H1 (cell line): Measurements from ENCODE around the gene ICE1. TPM values are rescaled to one million over a fixed set of nuclear protein-coding genes. Genes with fewer than 3 reads are reported as not detected.

Experiments
- CTCF ChIA-PET: fragments of 300-600 bp; sonication (Branson Sonifier 250); formaldehyde crosslinking; loops from one replicate; lab custom pipeline; 2021; ENCODE audit not compliant: partially characterized antibody; lab: Charles Lee
- POLR2A ChIA-PET: fragments of 300-600 bp; sonication (Branson Sonifier 250); formaldehyde crosslinking; loops from one replicate; lab custom pipeline; 2021; ENCODE audit warnings: inconsistent platforms; ENCODE audit not compliant: partially characterized antibody; lab: Charles Lee
- DNase-seq, 2 experiments: peaks; one replicate each; pipeline versions ENCODE4 v3.0.0 to v3.0.0-alpha.2; 2010 to 2022; ENCODE audit warnings: low spot score in 2 of 2, low read depth in 1 of 2, mixed read lengths in 1 of 2
- FAIRE-seq: peaks from 2 replicates; lab custom pipeline; 2011; peaks lifted over from hg19 to GRCh38; lab: Jason Lieb, UNC
- H2AFZ ChIP-seq: 2 replicates; pipeline ENCODE4 v1.8.1; 2012; ENCODE audit warnings: low read length, inconsistent platforms
- H2AK5ac ChIP-seq: 2 replicates; pipeline ENCODE4 v1.6.1; 2013; ENCODE audit warnings: low read depth, low read length
- H2BK120ac ChIP-seq: replicated peaks from 2 replicates; pipeline ENCODE3; 2013; ENCODE audit warnings: low read depth, low read length, inconsistent platforms
- H2BK12ac ChIP-seq: 2 replicates; pipeline ENCODE4 v1.6.1; 2013; ENCODE audit warnings: low read depth, low read length
- H2BK15ac ChIP-seq: 2 replicates; pipeline ENCODE4 v1.6.1; 2013; ENCODE audit warnings: low read length
- H2BK20ac ChIP-seq: 2 replicates; pipeline ENCODE4 v1.6.1; 2013; ENCODE audit warnings: low read length
- H2BK5ac ChIP-seq: 2 replicates; pipeline ENCODE4 v1.6.1; 2013; ENCODE audit warnings: low read depth, low read length
- H3K14ac ChIP-seq: 2 replicates; pipeline ENCODE4 v1.6.1; 2013; ENCODE audit warnings: inconsistent platforms; ENCODE audit not compliant: insufficient read length
- H3K18ac ChIP-seq: 2 replicates; pipeline ENCODE4 v1.6.1; 2013; ENCODE audit warnings: low read length; ENCODE audit errors: extremely low read depth
- H3K23ac ChIP-seq: 2 replicates; pipeline ENCODE4 v1.6.1; 2013; ENCODE audit warnings: inconsistent platforms; ENCODE audit not compliant: insufficient read length
- H3K23me2 ChIP-seq: 2 replicates; pipeline ENCODE4 v1.6.1; 2013; ENCODE audit warnings: low read depth, low read length
- H3K27ac ChIP-seq: 2 replicates; pipeline ENCODE4 v1.6.1; 2011; ENCODE audit warnings: low read depth, low read length, inconsistent platforms
- H3K27me3 ChIP-seq, 4 experiments: replicated peaks in 1 of 4; 1 replicate in 1 of 4; 2 replicates in 3 of 4; pipeline versions ENCODE4 v1.6.1 to v1.8.1; 2011 to 2013; ENCODE audit warnings: low read length in 3 of 4, mild to moderate bottlenecking in 3 of 4, inconsistent platforms in 2 of 4, mixed read lengths in 2 of 4, moderate library complexity in 1 of 4; ENCODE audit not compliant: control insufficient read depth in 3 of 4, insufficient read depth in 3 of 4; ENCODE audit errors: extremely low read depth in 1 of 4
- H3K36me3 ChIP-seq, 4 experiments: 2 replicates each; pipeline versions ENCODE4 v1.6.1 to v1.8.1; 2011 to 2013; ENCODE audit warnings: mild to moderate bottlenecking in 4 of 4, low read length in 3 of 4, moderate library complexity in 2 of 4, control low read depth in 1 of 4, inconsistent platforms in 1 of 4; ENCODE audit not compliant: insufficient read depth in 4 of 4, control insufficient read depth in 2 of 4
- H3K4ac ChIP-seq: replicated peaks from 2 replicates; pipeline ENCODE3; 2013; ENCODE audit warnings: low read length, low read depth, mixed read lengths, inconsistent platforms; ENCODE audit not compliant: insufficient read length
- H3K4me1 ChIP-seq, 4 experiments: replicated peaks in 1 of 4; 1 replicate in 1 of 4; 2 replicates in 3 of 4; pipeline versions ENCODE4 v1.6.1 to v1.8.1; 2011 to 2013; ENCODE audit warnings: low read length in 3 of 4, inconsistent platforms in 2 of 4, mixed read lengths in 1 of 4; ENCODE audit not compliant: insufficient read depth in 4 of 4, control insufficient read depth in 3 of 4
- H3K4me2 ChIP-seq, 2 experiments: 2 replicates each; pipeline versions ENCODE4 v1.6.1 to v1.8.1; 2011 to 2013; ENCODE audit warnings: low read depth in 2 of 2, low read length in 2 of 2, control low read depth in 1 of 2, inconsistent platforms in 1 of 2, mild to moderate bottlenecking in 1 of 2; ENCODE audit not compliant: insufficient read depth in 1 of 2
- H3K4me3 ChIP-seq, 4 experiments: fragments of 200-600, 300-600 bp in 1 of 4; sonication (generic), shearing (Covaris generic), sonication (Bioruptor Twin) in 1 of 4; 2 replicates each; pipeline versions ENCODE4 v1.5.1 to v1.8.1; 2011 to 2016; ENCODE audit warnings: low read length in 4 of 4, low read depth in 3 of 4, control low read depth in 2 of 4, inconsistent platforms in 2 of 4, mild to moderate bottlenecking in 2 of 4, mixed read lengths in 1 of 4, moderate library complexity in 1 of 4; ENCODE audit not compliant: insufficient read depth in 2 of 4; ENCODE audit errors: extremely low read depth in 1 of 4
- H3K56ac ChIP-seq: replicated peaks from 2 replicates; pipeline ENCODE3; 2013; ENCODE audit warnings: low read depth, mild to moderate bottlenecking, mixed read lengths, low read length, inconsistent platforms; ENCODE audit not compliant: insufficient read length
- H3K79me1 ChIP-seq: 2 replicates; pipeline ENCODE4 v1.6.1; 2013; ENCODE audit warnings: low read depth, low read length, control low read depth
- H3K79me2 ChIP-seq, 2 experiments: 2 replicates each; pipeline versions ENCODE4 v1.6.1 to v1.8.1; 2012 to 2013; ENCODE audit warnings: low read length in 2 of 2, mild to moderate bottlenecking in 2 of 2, inconsistent platforms in 1 of 2; ENCODE audit not compliant: insufficient read depth in 2 of 2, control insufficient read depth in 1 of 2
- H3K9ac ChIP-seq, 4 experiments: replicated peaks in 1 of 4; 1 replicate in 1 of 4; 2 replicates in 3 of 4; pipeline versions ENCODE4 v1.6.1 to v1.8.1; 2011 to 2013; ENCODE audit warnings: low read depth in 3 of 4, low read length in 3 of 4, control low read depth in 2 of 4, mild to moderate bottlenecking in 2 of 4, moderate library complexity in 2 of 4, inconsistent platforms in 1 of 4; ENCODE audit errors: extremely low read depth in 1 of 4
- H3K9me3 ChIP-seq, 2 experiments: 2 replicates each; pipeline versions ENCODE4 v1.6.1 to v1.8.1; 2012 to 2013; ENCODE audit warnings: mild to moderate bottlenecking in 2 of 2, moderate library complexity in 2 of 2, control low read depth in 1 of 2, inconsistent platforms in 1 of 2, low read depth in 1 of 2, low read length in 1 of 2, mixed read lengths in 1 of 2; ENCODE audit not compliant: insufficient read depth in 2 of 2
- H4K20me1 ChIP-seq, 2 experiments: replicated peaks in 1 of 2; 2 replicates each; pipeline versions ENCODE3 to v1.8.1; 2011 to 2013; ENCODE audit warnings: inconsistent platforms in 2 of 2, low read length in 2 of 2, mild to moderate bottlenecking in 1 of 2; ENCODE audit not compliant: insufficient read depth in 2 of 2, control insufficient read depth in 1 of 2
- H4K5ac ChIP-seq: 2 replicates; pipeline ENCODE4 v1.6.1; 2013; ENCODE audit warnings: low read length, low read depth, mixed read lengths, inconsistent platforms; ENCODE audit not compliant: insufficient read length
- H4K8ac ChIP-seq: 2 replicates; pipeline ENCODE4 v1.8.0; 2013; ENCODE audit warnings: mild to moderate bottlenecking, moderate library complexity, low read length, inconsistent platforms; ENCODE audit not compliant: insufficient read depth; ENCODE audit errors: extremely low read depth
- H4K91ac ChIP-seq: replicated peaks from 2 replicates; pipeline ENCODE3; 2013; ENCODE audit warnings: low read length, mixed read lengths, inconsistent platforms; ENCODE audit not compliant: insufficient read length
- EP300 ChIP-seq, 2 experiments: IDR thresholded peaks; 1 replicate in 1 of 2; 2 replicates in 1 of 2; pipeline ENCODE4 v1.6.1; 2011 to 2012; ENCODE audit warnings: low read depth in 2 of 2, low read length in 2 of 2, mild to moderate bottlenecking in 2 of 2, borderline replicate concordance in 1 of 2, inconsistent platforms in 1 of 2, moderate library complexity in 1 of 2
- KDM4A ChIP-seq: IDR thresholded peaks from one replicate; pipeline ENCODE4 v1.7.1; 2012; ENCODE audit warnings: low read depth, mild to moderate bottlenecking, moderate library complexity, low read length, inconsistent platforms; ENCODE audit not compliant: severe bottlenecking
- RBBP5 ChIP-seq: IDR thresholded peaks from 2 replicates; pipeline ENCODE4 v1.7.1; 2012; ENCODE audit warnings: low read depth, mild to moderate bottlenecking, inconsistent platforms, low read length, moderate library complexity, borderline replicate concordance
- SAP30 ChIP-seq: fragments of 300-600 bp; sonication (generic); IDR thresholded peaks from 2 replicates; pipeline ENCODE4 v1.7.1; 2012; ENCODE audit warnings: low read length, moderate library complexity, mild to moderate bottlenecking, inconsistent platforms; ENCODE audit not compliant: insufficient read depth, insufficient replicate concordance
- TBP ChIP-seq: IDR thresholded peaks from 2 replicates; pipeline ENCODE4 v1.6.1; 2011; ENCODE audit warnings: low read depth, low read length, improper control_type of control experiment
- TEAD4 ChIP-seq: IDR thresholded peaks from 2 replicates; pipeline ENCODE4 v1.6.1; 2012; ENCODE audit warnings: low read depth, low read length, inconsistent platforms, mixed read lengths
- WGBS, 2 experiments: shearing (Covaris generic) in 1 of 2; methylation state at CpG; one replicate each; pipeline versions ENCODE4 v1.1.6 to v1.1.7; 2013 to 2015; ENCODE audit warnings: low lambda C conversion rate in 2 of 2, mixed read lengths in 2 of 2, inconsistent platforms in 1 of 2, low coverage in 1 of 2, missing lambda C conversion rate in 1 of 2; ENCODE audit not compliant: insufficient replicate concordance in 2 of 2, insufficient coverage in 1 of 2, insufficient read length in 1 of 2; ENCODE audit errors: extremely low coverage in 1 of 2, missing lambda C conversion rate in 1 of 2; 5-methylcytosine and 5-hydroxymethylcytosine counted together
- polyA plus RNA-seq, 7 experiments: library from polyadenylated mRNA; depleted of rRNA in 3 of 7; stranded (reverse) in 5 of 7; unstranded in 2 of 7; fragments of >200 nt in 5 of 7; fragments of 200-250 nt in 2 of 7; gene quantifications; 1 replicate in 5 of 7; 2 replicates in 1 of 7; 4 replicates in 1 of 7; pipeline versions ENCODE4 v1.2.1 to v1.2.3, GENCODE V29; 2011 to 2013; ENCODE audit warnings: missing spikeins in 2 of 7, mixed read lengths in 2 of 7
- total RNA-seq: library from RNA; stranded (reverse); fragmentation: NEBNext Ultra II Directional; extraction: Animal tissue kit (Norgen Biotek cat#: 25700); gene quantifications from 2 replicates; pipeline ENCODE4 v1.2.1, GENCODE V29; 2021
- TF ChIP-seq, protein P1 (sequence below): IDR thresholded peaks from 2 replicates; pipeline ENCODE4 v1.6.1; 2011; ENCODE audit warnings: low read depth, mild to moderate bottlenecking, low read length; ENCODE audit not compliant: insufficient read depth
- TF ChIP-seq, protein P2 (sequence below): IDR thresholded peaks from 2 replicates; pipeline ENCODE4 v1.6.1; 2011; ENCODE audit warnings: low read length, improper control_type of control experiment
- TF ChIP-seq, protein P3 (sequence below): IDR thresholded peaks from 2 replicates; pipeline ENCODE4 v1.6.1; 2012; ENCODE audit warnings: low read length, inconsistent platforms

ICE1 gene
- total and polyA plus RNA-seq, 2 of the 8 experiments (the other 6 are each of a cell fraction or from before 2014, with no cell fraction given): 11.8 to 53.9 TPM

DNA sequence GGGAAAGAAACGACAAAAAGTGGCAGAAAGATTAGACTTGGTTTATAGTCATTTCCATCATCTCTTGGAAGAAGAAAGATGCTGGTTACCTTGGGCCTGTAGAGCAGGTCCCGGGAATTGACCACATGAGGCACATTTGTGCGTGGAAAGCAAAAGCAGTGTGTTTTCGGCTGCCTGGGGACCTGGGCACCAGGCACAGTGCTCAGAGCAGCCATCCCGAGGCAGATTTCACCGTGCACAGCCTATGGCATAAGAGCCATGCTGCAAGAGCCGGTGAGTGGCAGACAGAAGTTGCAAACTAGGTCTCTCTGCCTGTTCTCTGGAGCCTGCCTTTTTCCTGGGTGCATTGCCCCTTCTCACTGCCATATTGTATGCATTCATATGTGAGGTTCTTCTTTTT lies 77.0 kb downstream of the ICE1 start:
- Histone ChIP-seq H3K4ac (no peak overlapping the region), H2AK5ac (no peak overlapping the region), H3K79me2 (no peaks in the 10 kb centered on the region), H3K27me3 (peaks cover 0 to 9% (median 6%) of the 10 kb centered on the region in 4 experiments; a peak in 3 of 7 replicates), H4K8ac (no peak overlapping the region), H3K9me3 (peaks cover 0 to under 1% of the 10 kb centered on the region in 2 experiments; a peak in 1 of 4 replicates), H3K23ac (no peak overlapping the region), H2AFZ (no peak overlapping the region), H3K36me3 (no peaks in the 10 kb centered on the region), H3K4me2 (no peak overlapping the region), H2BK5ac (no peak overlapping the region), H3K18ac (no peak overlapping the region; the same call in 1 of the 2 replicates), H3K23me2 (peaks cover 3% of the 10 kb centered on the region; the same call in 1 of the 2 replicates), H3K4me3 (no peak overlapping the region), H3K79me1 (no peaks in the 10 kb centered on the region), H3K4me1 (peaks cover 0 to 10% (median 2%) of the 10 kb centered on the region in 4 experiments; a peak in 5 of 7 replicates), H4K91ac (no peak overlapping the region), H4K20me1 (no peaks in the 10 kb centered on the region), H2BK15ac (peak overlapping the region; percentile 83; the same call in 1 of the 2 replicates), H3K27ac (no peak overlapping the region), H2BK20ac (peak overlapping the region; percentile 86), H3K9ac (no peak overlapping the region), H2BK12ac (peak overlapping the region; percentile 43; the same call in 1 of the 2 replicates), H4K5ac (no peak overlapping the region), H3K56ac (no peak overlapping the region), H2BK120ac (no peak overlapping the region), H3K14ac (no peak overlapping the region)
- ChIA-PET POLR2A (no interaction called here), CTCF (no interaction called here)
- WGBS, 2 experiments: 94% methylated on average over 7 of the region's 7 CpGs; no CpG with 5 or more reads in 1 of the 2 experiments
- FAIRE-seq: no peak
- no peak for DNase-seq
- TF ChIP-seq, protein P1, sequence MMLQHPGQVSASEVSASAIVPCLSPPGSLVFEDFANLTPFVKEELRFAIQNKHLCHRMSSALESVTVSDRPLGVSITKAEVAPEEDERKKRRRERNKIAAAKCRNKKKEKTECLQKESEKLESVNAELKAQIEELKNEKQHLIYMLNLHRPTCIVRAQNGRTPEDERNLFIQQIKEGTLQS: no peak
- TF ChIP-seq TBP: no peak
- TF ChIP-seq, protein P2, sequence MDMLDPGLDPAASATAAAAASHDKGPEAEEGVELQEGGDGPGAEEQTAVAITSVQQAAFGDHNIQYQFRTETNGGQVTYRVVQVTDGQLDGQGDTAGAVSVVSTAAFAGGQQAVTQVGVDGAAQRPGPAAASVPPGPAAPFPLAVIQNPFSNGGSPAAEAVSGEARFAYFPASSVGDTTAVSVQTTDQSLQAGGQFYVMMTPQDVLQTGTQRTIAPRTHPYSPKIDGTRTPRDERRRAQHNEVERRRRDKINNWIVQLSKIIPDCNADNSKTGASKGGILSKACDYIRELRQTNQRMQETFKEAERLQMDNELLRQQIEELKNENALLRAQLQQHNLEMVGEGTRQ: no peak
- no peak for TF ChIP-seq RBBP5
- no peak for TF ChIP-seq TEAD4
- TF ChIP-seq, protein P3, sequence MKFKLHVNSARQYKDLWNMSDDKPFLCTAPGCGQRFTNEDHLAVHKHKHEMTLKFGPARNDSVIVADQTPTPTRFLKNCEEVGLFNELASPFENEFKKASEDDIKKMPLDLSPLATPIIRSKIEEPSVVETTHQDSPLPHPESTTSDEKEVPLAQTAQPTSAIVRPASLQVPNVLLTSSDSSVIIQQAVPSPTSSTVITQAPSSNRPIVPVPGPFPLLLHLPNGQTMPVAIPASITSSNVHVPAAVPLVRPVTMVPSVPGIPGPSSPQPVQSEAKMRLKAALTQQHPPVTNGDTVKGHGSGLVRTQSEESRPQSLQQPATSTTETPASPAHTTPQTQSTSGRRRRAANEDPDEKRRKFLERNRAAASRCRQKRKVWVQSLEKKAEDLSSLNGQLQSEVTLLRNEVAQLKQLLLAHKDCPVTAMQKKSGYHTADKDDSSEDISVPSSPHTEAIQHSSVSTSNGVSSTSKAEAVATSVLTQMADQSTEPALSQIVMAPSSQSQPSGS: no peak
- TF ChIP-seq EP300 (IDR thresholded peaks at IDR 0.05; ENCODE audit: borderline replicate concordance in 1 of 2, low read depth in 2 of 2, low read length in 2 of 2): no peak
- no peak for TF ChIP-seq KDM4A
- no peak for TF ChIP-seq SAP30
